Aorta (tissue), 5 donors: Measurements from ENCODE around the gene SLC24A3. TPM values are rescaled to one million over a fixed set of nuclear protein-coding genes. Genes with fewer than 3 reads are reported as not detected.

Source experiments
- ATAC-seq: fragments of 200-7000 bp; cut with Tn5 transposase; one replicate; pipeline ENCODE4 v1.9.1; 2022; ENCODE audit warnings: moderate library complexity; ENCODE audit not compliant: low FRiP score
- DNase-seq, 2 donors: peaks; one replicate each; pipeline ENCODE4 v3.0.0-alpha.2; 2020
- H3K27ac ChIP-seq, 2 donors: one replicate each; pipeline ENCODE4 v1.5.1; 2013; ENCODE audit warnings: low read length in 2 of 2, mild to moderate bottlenecking in 2 of 2, moderate library complexity in 2 of 2, control low read depth in 1 of 2, inconsistent platforms in 1 of 2, low read depth in 1 of 2
- H3K27me3 ChIP-seq, 2 donors: one replicate each; pipeline ENCODE4 v1.6.1; 2013; ENCODE audit warnings: control low read depth in 1 of 2, low read length in 1 of 2, mild to moderate bottlenecking in 1 of 2, moderate library complexity in 1 of 2; ENCODE audit not compliant: insufficient read depth in 2 of 2, control insufficient read depth in 1 of 2
- H3K36me3 ChIP-seq, 2 donors: one replicate each; pipeline ENCODE4 v1.6.1; 2013; ENCODE audit warnings: control low read depth in 1 of 2, low read length in 1 of 2, mild to moderate bottlenecking in 1 of 2; ENCODE audit not compliant: insufficient read depth in 2 of 2, control insufficient read depth in 1 of 2
- H3K4me1 ChIP-seq, 2 donors: one replicate each; pipeline ENCODE4 v1.6.1; 2013; ENCODE audit warnings: low read length in 2 of 2, control low read depth in 1 of 2, mild to moderate bottlenecking in 1 of 2, moderate library complexity in 1 of 2; ENCODE audit not compliant: insufficient read depth in 2 of 2, control insufficient read depth in 1 of 2
- H3K4me3 ChIP-seq, 2 donors: one replicate each; pipeline ENCODE4 v1.5.1; 2013; ENCODE audit warnings: low read length in 2 of 2, control low read depth in 1 of 2, mild to moderate bottlenecking in 1 of 2
- H3K9me3 ChIP-seq: one replicate; pipeline ENCODE4 v1.6.1; 2013; ENCODE audit warnings: mild to moderate bottlenecking, low read length; ENCODE audit not compliant: control insufficient read depth
- WGBS, 2 donors: extraction: QIAGEN DNeasy Blood & Tissue Kit; methylation state at CpG; one replicate each; pipeline ENCODE4 v1.1.7; 2013; 5-methylcytosine and 5-hydroxymethylcytosine counted together
- intact Hi-C, 2 donors: fragments of 100-400 bp; cut with DNase I; formaldehyde crosslinking; loops; one replicate each; pipeline versions ENCODE4 v1.14.2 to v1.15.0; 2022
- polyA plus RNA-seq, 2 donors: library from polyadenylated mRNA; stranded (reverse); fragments of 200-250 nt; gene quantifications; one replicate each; pipeline ENCODE4 v1.2.3, GENCODE V29; 2013
- total RNA-seq, 2 donors: library from RNA; stranded (reverse); fragmentation: NEBNext Ultra II Directional; extraction: Animal tissue kit (Norgen Biotek cat#: 25700); gene quantifications; one replicate each; pipeline ENCODE4 v1.2.1, GENCODE V29; 2021
- donor health status: healthy with polysubstance abuse.
- donor health status: Bipolar disorder and iron deficiency.
- donor health status: DM: no; HTN: no; CAD: no.
- donor health status: DM: no; HTN: no; CAD: no.
- donor health status: DM: yes; HTN: yes; CAD: no.

SLC24A3 gene
- total and polyA plus RNA-seq, 4 donors, result 8.8 to 24.9 (median 19.1) TPM

GRCh38 chr20:19330731-19331130 is 118.3 kb downstream of the SLC24A3 start:
- ATAC-seq, result no peak
- intact Hi-C loops, result no loop called here
- H3K36me3 ChIP-seq, result no peaks in the 10 kb centered on the region
- H3K27ac ChIP-seq, result no peak overlapping the region
- no peak overlapping the region for H3K4me3 ChIP-seq
- DNase-seq, result no peak
- peaks cover 3 to 15% of the 10 kb centered on the region in 2 donors for H3K4me1 ChIP-seq
- H3K27me3 ChIP-seq, result no peaks in the 10 kb centered on the region
- H3K9me3 ChIP-seq, result no peaks in the 10 kb centered on the region
- 89 to 96% methylated on average over 1 of the region's 1 CpG for WGBS, 2 donors

GRCh38 chr20:19333563-19333962 is 121.1 kb downstream of the SLC24A3 start:
- ATAC-seq (no peak), DNase-seq (no peak)
- H3K4me3 ChIP-seq, result no peak overlapping the region
- H3K9me3 ChIP-seq, result no peaks in the 10 kb centered on the region
- no peaks in the 10 kb centered on the region for H3K36me3 ChIP-seq
- no peaks in the 10 kb centered on the region for H3K27me3 ChIP-seq
- intact Hi-C loops, result no loop called here
- H3K4me1 ChIP-seq, result peaks cover 3 to 15% of the 10 kb centered on the region in 2 donors
- 71 to 85% methylated on average over 4 of the region's 4 CpGs for WGBS, 2 donors
- H3K27ac ChIP-seq, result no peak overlapping the region

- no peak for DNase-seq
These were observed 122.9 kb downstream of the SLC24A3 start for GRCh38 chr20:19335341-19335740.

GRCh38 chr20:19335916-19336315 is 123.5 kb downstream of the SLC24A3 start:
- whole genome bisulfite sequencing, 2 donors, result 92 to 97% methylated on average over 2 of the region's 2 CpGs
- intact Hi-C loops, result no loop called here
- ATAC-seq, result no peak

More at GRCh38 chr20:19335341-19335740, 122.9 kb downstream of the SLC24A3 start:
- Histone ChIP-seq H3K27ac (no peak overlapping the region), H3K27me3 (no peaks in the 10 kb centered on the region), H3K4me3 (no peak overlapping the region), H3K36me3 (no peaks in the 10 kb centered on the region), H3K9me3 (no peaks in the 10 kb centered on the region), H3K4me1 (peaks cover 3 to 15% of the 10 kb centered on the region in 2 donors)
- intact Hi-C loops, result no loop called here
- no peak for ATAC-seq
- WGBS, 2 donors, result 90 to 92% methylated on average over 1 of the region's 1 CpG

GRCh38 chr20:19336631-19337030 is 124.2 kb downstream of the SLC24A3 start:
- Histone ChIP-seq H3K27me3 (no peaks in the 10 kb centered on the region), H3K4me1 (peaks cover 4 to 15% of the 10 kb centered on the region in 2 donors), H3K27ac (no peak overlapping the region), H3K4me3 (no peak overlapping the region), H3K36me3 (no peaks in the 10 kb centered on the region), H3K9me3 (no peaks in the 10 kb centered on the region)
- no peak for DNase-seq
- WGBS, 2 donors, result 72 to 83% methylated on average over 6 to 7 of the region's 7 CpGs
- intact Hi-C loops, result no loop called here
- ATAC-seq, result no peak

More at GRCh38 chr20:19335916-19336315, 123.5 kb downstream of the SLC24A3 start:
- Histone ChIP-seq H3K4me1 (peaks cover 3 to 15% of the 10 kb centered on the region in 2 donors), H3K27me3 (no peaks in the 10 kb centered on the region), H3K4me3 (no peak overlapping the region), H3K27ac (no peak overlapping the region), H3K9me3 (no peaks in the 10 kb centered on the region), H3K36me3 (no peaks in the 10 kb centered on the region)
- DNase-seq, result no peak

- 92 to 96% methylated on average over 3 of the region's 3 CpGs for WGBS, 2 donors
- DNase-seq (no peak), ATAC-seq (no peak)
- H3K4me3 ChIP-seq, result no peak overlapping the region
- no peaks in the 10 kb centered on the region for H3K36me3 ChIP-seq
- H3K9me3 ChIP-seq, result no peaks in the 10 kb centered on the region
- intact Hi-C loops, result no loop called here
- H3K27me3 ChIP-seq, result no peaks in the 10 kb centered on the region
- no peak overlapping the region for H3K27ac ChIP-seq
- H3K4me1 ChIP-seq, result peaks cover 2 to 6% of the 10 kb centered on the region in 2 donors
These were observed 125.9 kb downstream of the SLC24A3 start for GRCh38 chr20:19338380-19338779.

GRCh38 chr20:19338960-19339359 is 126.5 kb downstream of the SLC24A3 start:
- intact Hi-C loops, result no loop called here
- no peak overlapping the region for H3K4me3 ChIP-seq
- ATAC-seq (no peak), DNase-seq (no peak)
- H3K4me1 ChIP-seq, result peaks cover 2 to 6% of the 10 kb centered on the region in 2 donors
- H3K27me3 ChIP-seq, result no peaks in the 10 kb centered on the region
- H3K9me3 ChIP-seq, result no peaks in the 10 kb centered on the region
- H3K27ac ChIP-seq, result no peak overlapping the region
- H3K36me3 ChIP-seq, result no peaks in the 10 kb centered on the region
- 94 to 95% methylated on average over 6 of the region's 6 CpGs for WGBS, 2 donors

- Histone ChIP-seq H3K4me1 (peaks cover 0 to 2% of the 10 kb centered on the region in 2 donors), H3K27ac (no peak overlapping the region), H3K36me3 (no peaks in the 10 kb centered on the region), H3K4me3 (no peak overlapping the region), H3K27me3 (no peaks in the 10 kb centered on the region), H3K9me3 (no peaks in the 10 kb centered on the region)
- WGBS, 2 donors, result 10 to 22% methylated on average over 3 of the region's 3 CpGs
- DNase-seq, result no peak
- ATAC-seq, result peak; percentile 26
- intact Hi-C loops, result no loop called here
These were observed 129.1 kb downstream of the SLC24A3 start for GRCh38 chr20:19341348-19342053.

- ATAC-seq, result no peak
- no peak overlapping the region for H3K27ac ChIP-seq
- no peak for DNase-seq
- H3K4me3 ChIP-seq, result no peak overlapping the region
- H3K36me3 ChIP-seq, result no peaks in the 10 kb centered on the region
- no peaks in the 10 kb centered on the region for H3K27me3 ChIP-seq
- intact Hi-C loops, result no loop called here
- H3K9me3 ChIP-seq, result no peaks in the 10 kb centered on the region
- 78 to 85% methylated on average over 2 of the region's 2 CpGs for WGBS, 2 donors
- H3K4me1 ChIP-seq, result peaks cover 0 to 2% of the 10 kb centered on the region in 2 donors
These were observed 131.9 kb downstream of the SLC24A3 start for GRCh38 chr20:19344341-19344740.
